OCI-LY1 (cell line): Measurements from ENCODE around the gene P3H1.

Experiments used
- CTCF ChIP-seq: fragments of 200-600 bp; sonication (generic), shearing (Covaris generic); IDR thresholded peaks from 2 replicates; pipeline ENCODE4 v1.5.1; 2017; ENCODE audit warnings: mild to moderate bottlenecking, antibody characterized with exemption, low read length, moderate library complexity, mixed read lengths
- EZH2 ChIP-seq: fragments of 200-600 bp; sonication (generic), shearing (Covaris generic); IDR thresholded peaks from 2 replicates; pipeline ENCODE4 v1.8.0; 2017; ENCODE audit warnings: borderline replicate concordance, mixed run types, mild to moderate bottlenecking, antibody characterized with exemption, low read length, moderate library complexity, mixed read lengths

- no peak for TF ChIP-seq EZH2
- TF ChIP-seq CTCF = no peak
Measured at GRCh38 chr1:42723511-42723910, 43.3 kb downstream of the P3H1 start.
